ENCODE data around the gene ZNF219.
"Not testable (repeated sequence)": the region's sequence is repeated elsewhere in the genome, so short reads cannot be mapped to it uniquely, and the experiment has no call there.

ZNF219 gene

GRCh38 chr14:21041676-21042433 lies 56.6 kb downstream of the ZNF219 start, which contains the start of gene RNASE7:
Gene RNASE7, plus strand, starts transcription at chr14:21042362. Its CDS starts 631 bp downstream, at chr14:21042993.
- no peak for DNase-seq

- not testable (repeated sequence) for DNase-seq
These were observed 57.5 kb downstream of the ZNF219 start for GRCh38 chr14:21040941-21041340.

- no peak for DNase-seq
These were observed 58.0 kb downstream of the ZNF219 start for GRCh38 chr14:21040370-21040925.

Measured in T-helper 2 cell (primary cell).